ENCODE measurements around the gene CLCN7. TPM values are rescaled to one million over a fixed set of nuclear protein-coding genes. Genes with fewer than 3 reads are reported as not detected.

The CLCN7 gene
- polyA plus RNA-seq, 3 donors: 37.4 to 249 (median 56.5) TPM

DNA sequence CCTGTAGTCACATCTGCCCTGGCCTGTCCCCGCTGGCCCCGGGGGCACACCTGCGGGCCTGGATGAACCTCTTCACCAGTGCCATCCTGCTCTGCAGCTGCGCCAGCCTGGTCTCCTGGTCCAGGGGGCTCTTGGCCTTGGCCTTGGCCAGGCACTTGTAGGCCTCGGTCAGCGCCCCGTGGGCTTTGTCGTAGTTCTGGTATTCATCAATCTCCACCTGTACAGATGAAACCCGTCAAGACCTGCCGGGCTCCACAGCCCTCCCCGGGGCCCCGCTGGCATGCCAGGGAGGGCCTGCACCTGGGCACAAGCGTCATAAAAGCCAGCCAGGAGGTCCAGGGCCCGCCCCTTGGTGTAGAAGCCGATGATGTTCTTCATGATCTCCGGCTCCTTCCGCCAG lies 45.0 kb upstream of the CLCN7 start:
- intact Hi-C loops (cut with micrococcal nuclease): no loop called here
- DNase-seq: no peak
- H3K36me3 ChIP-seq (replicated peaks in 1 of 2; ENCODE audit: control insufficient read depth in 1 of 2, insufficient read depth in 2 of 2, low read length in 2 of 2): no peaks in the 10 kb centered on the region
- Mint-ChIP-seq H3K27me3 (ENCODE audit: low read depth in 3 of 3) (peaks cover 2 to 6% (median 2%) of the 10 kb centered on the region in 3 donors), H3K36me3 (no peaks in the 10 kb centered on the region), H3K27ac (no peak overlapping the region), H3K4me1 (no peaks in the 10 kb centered on the region), H3K4me3 (no peak overlapping the region), H3K9me3 (peaks cover 0 to 7% (median 3%) of the 10 kb centered on the region in 7 donors)
- H2AFZ ChIP-seq (ENCODE audit: insufficient read depth, low read depth, low read length, poor library complexity, severe bottlenecking): no peak overlapping the region
- H3K4me1 ChIP-seq (ENCODE audit: control insufficient read depth in 1 of 2, insufficient read depth in 2 of 2, low read length in 2 of 2): no peaks in the 10 kb centered on the region
- H3K9ac ChIP-seq (ENCODE audit: insufficient read depth, low read length, poor library complexity, severe bottlenecking): no peak overlapping the region
- no peak overlapping the region for H3K4me2 ChIP-seq (replicated peaks; ENCODE audit: extremely low read depth, low read length, poor library complexity, severe bottlenecking)
- no peaks in the 10 kb centered on the region for H4K20me1 ChIP-seq (ENCODE audit: insufficient read depth, low read length)
- no peak overlapping the region for H3K27ac ChIP-seq (ENCODE audit: low read depth in 1 of 2, low read length in 2 of 2)
- no peaks in the 10 kb centered on the region for H3K79me2 ChIP-seq (ENCODE audit: insufficient read depth, low read length)
- H3K27me3 ChIP-seq (ENCODE audit: control insufficient read depth in 2 of 2, insufficient read depth in 2 of 2, low read length in 2 of 2): no peaks in the 10 kb centered on the region
- H3K4me3 ChIP-seq (replicated peaks in 1 of 3; ENCODE audit: low read depth in 2 of 3, low read length in 3 of 3): no peak overlapping the region
- H3K9me3 ChIP-seq (replicated peaks in 1 of 2; ENCODE audit: control insufficient read depth in 1 of 2, insufficient read depth in 1 of 2, low read length in 2 of 2): no peaks in the 10 kb centered on the region
- TF ChIP-seq, protein P1, sequence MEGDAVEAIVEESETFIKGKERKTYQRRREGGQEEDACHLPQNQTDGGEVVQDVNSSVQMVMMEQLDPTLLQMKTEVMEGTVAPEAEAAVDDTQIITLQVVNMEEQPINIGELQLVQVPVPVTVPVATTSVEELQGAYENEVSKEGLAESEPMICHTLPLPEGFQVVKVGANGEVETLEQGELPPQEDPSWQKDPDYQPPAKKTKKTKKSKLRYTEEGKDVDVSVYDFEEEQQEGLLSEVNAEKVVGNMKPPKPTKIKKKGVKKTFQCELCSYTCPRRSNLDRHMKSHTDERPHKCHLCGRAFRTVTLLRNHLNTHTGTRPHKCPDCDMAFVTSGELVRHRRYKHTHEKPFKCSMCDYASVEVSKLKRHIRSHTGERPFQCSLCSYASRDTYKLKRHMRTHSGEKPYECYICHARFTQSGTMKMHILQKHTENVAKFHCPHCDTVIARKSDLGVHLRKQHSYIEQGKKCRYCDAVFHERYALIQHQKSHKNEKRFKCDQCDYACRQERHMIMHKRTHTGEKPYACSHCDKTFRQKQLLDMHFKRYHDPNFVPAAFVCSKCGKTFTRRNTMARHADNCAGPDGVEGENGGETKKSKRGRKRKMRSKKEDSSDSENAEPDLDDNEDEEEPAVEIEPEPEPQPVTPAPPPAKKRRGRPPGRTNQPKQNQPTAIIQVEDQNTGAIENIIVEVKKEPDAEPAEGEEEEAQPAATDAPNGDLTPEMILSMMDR (IDR thresholded peaks at IDR 0.05): no peak
- 96% methylated on average over 17 of the region's 17 CpGs for WGBS (ENCODE audit: insufficient coverage)

DNA sequence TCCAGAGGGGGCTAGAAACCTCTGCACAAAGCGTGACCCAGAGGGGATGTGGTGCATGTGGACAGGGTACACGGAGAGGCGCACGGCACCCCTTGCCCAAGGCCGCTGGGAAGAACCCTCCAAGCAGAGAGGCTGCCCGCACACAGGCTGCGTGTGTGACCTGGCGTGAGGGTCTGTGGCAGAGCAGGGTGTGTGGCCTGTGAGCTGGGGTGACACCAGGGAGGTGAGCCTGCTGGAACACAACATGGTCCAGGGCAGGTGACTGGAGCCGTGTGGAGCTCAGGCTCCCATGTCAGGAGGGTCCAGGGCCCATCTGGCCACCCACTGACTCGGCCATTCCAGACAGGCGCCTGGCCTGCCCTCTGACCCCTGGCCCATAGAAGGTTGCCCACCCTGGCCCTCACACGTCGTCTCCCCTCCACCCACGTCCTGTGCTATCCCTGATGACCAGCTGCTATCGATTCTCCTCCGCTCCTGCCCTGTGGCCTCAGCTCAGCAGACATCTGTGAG lies 43.9 kb upstream of the CLCN7 start:
- H3K9me3 Mint-ChIP-seq: peaks cover 6 to 17% (median 12%) of the 10 kb centered on the region in 7 donors
- H3K36me3 Mint-ChIP-seq: no peaks in the 10 kb centered on the region

More for the DNA sequence above, 43.9 kb upstream of the CLCN7 start:
- Histone ChIP-seq H4K20me1 (ENCODE audit: insufficient read depth, low read length) (no peaks in the 10 kb centered on the region), H3K27ac (ENCODE audit: low read depth in 1 of 2, low read length in 2 of 2) (no peak overlapping the region), H3K9me3 (replicated peaks in 1 of 2; ENCODE audit: control insufficient read depth in 1 of 2, insufficient read depth in 1 of 2, low read length in 2 of 2) (peaks cover 0 to 9% of the 10 kb centered on the region in 2 donors), H3K36me3 (replicated peaks in 1 of 2; ENCODE audit: control insufficient read depth in 1 of 2, insufficient read depth in 2 of 2, low read length in 2 of 2) (no peaks in the 10 kb centered on the region), H3K4me1 (ENCODE audit: control insufficient read depth in 1 of 2, insufficient read depth in 2 of 2, low read length in 2 of 2) (no peaks in the 10 kb centered on the region), H3K4me2 (replicated peaks; ENCODE audit: extremely low read depth, low read length, poor library complexity, severe bottlenecking) (no peak overlapping the region), H2AFZ (ENCODE audit: insufficient read depth, low read depth, low read length, poor library complexity, severe bottlenecking) (no peak overlapping the region), H3K4me3 (replicated peaks in 1 of 3; ENCODE audit: low read depth in 2 of 3, low read length in 3 of 3) (no peak overlapping the region), H3K27me3 (ENCODE audit: control insufficient read depth in 2 of 2, insufficient read depth in 2 of 2, low read length in 2 of 2) (no peaks in the 10 kb centered on the region), H3K79me2 (ENCODE audit: insufficient read depth, low read length) (no peaks in the 10 kb centered on the region), H3K9ac (ENCODE audit: insufficient read depth, low read length, poor library complexity, severe bottlenecking) (no peak overlapping the region)
- no peak overlapping the region for H3K27ac Mint-ChIP-seq
- WGBS (ENCODE audit: insufficient coverage): 97% methylated on average over 16 of the region's 16 CpGs
- DNase-seq: no peak
- H3K4me1 Mint-ChIP-seq: no peaks in the 10 kb centered on the region
- TF ChIP-seq, protein P1 (IDR thresholded peaks at IDR 0.05): no peak
- intact Hi-C loops (cut with micrococcal nuclease): no loop called here
- H3K4me3 Mint-ChIP-seq: no peak overlapping the region
- peaks cover 2 to 6% (median 2%) of the 10 kb centered on the region in 3 donors for H3K27me3 Mint-ChIP-seq (ENCODE audit: low read depth in 3 of 3)

Measured in CD14-positive monocyte (primary cell).